DND-41 (cell line): ENCODE results near the gene MROH7.

ENCODE experiments used
- ATAC-seq: fragments of 200-7000 bp; cut with Tn5 transposase; 3 replicates; pipeline ENCODE4 v1.9.1; 2021; ENCODE audit warnings: low read depth; ENCODE audit not compliant: insufficient read depth
- DNase-seq: peaks from one replicate; pipeline ENCODE4 v3.0.0-alpha.2; 2020
- H2AFZ ChIP-seq: 2 replicates; pipeline ENCODE4 v1.6.0; 2012; ENCODE audit warnings: low read depth, low read length
- H3K27ac ChIP-seq: 2 replicates; pipeline ENCODE4 v1.5.1; 2012; ENCODE audit warnings: low read length, inconsistent platforms
- H3K27me3 ChIP-seq: fragments of 200-600 bp; sonication (generic); 2 replicates; pipeline ENCODE4 v1.6.0; 2012; ENCODE audit warnings: low read length, mild to moderate bottlenecking, inconsistent platforms; ENCODE audit not compliant: insufficient read depth, poor library complexity
- H3K36me3 ChIP-seq: 2 replicates; pipeline ENCODE4 v1.5.1; 2012; ENCODE audit warnings: low read length, inconsistent platforms; ENCODE audit not compliant: insufficient read depth
- H3K4me1 ChIP-seq: 2 replicates; pipeline ENCODE4 v1.5.1; 2012; ENCODE audit warnings: mild to moderate bottlenecking, low read length; ENCODE audit not compliant: insufficient read depth
- H3K4me2 ChIP-seq: 2 replicates; pipeline ENCODE4 v1.6.0; 2012; ENCODE audit warnings: mild to moderate bottlenecking, moderate library complexity, low read length, inconsistent platforms; ENCODE audit not compliant: insufficient read depth
- H3K4me3 ChIP-seq, 2 experiments: fragments of 200-600 bp in 1 of 2; shearing (Covaris generic) in 1 of 2; 2 replicates each; pipeline ENCODE4 v1.5.1; 2012 to 2016; ENCODE audit warnings: inconsistent platforms in 2 of 2, low read length in 2 of 2, mild to moderate bottlenecking in 2 of 2, low read depth in 1 of 2, moderate library complexity in 1 of 2
- H3K79me2 ChIP-seq: 2 replicates; pipeline ENCODE4 v1.6.0; 2012; ENCODE audit warnings: low read length, inconsistent platforms; ENCODE audit not compliant: insufficient read depth
- H3K9ac ChIP-seq: 2 replicates; pipeline ENCODE4 v1.6.0; 2012; ENCODE audit warnings: low read depth, mild to moderate bottlenecking, inconsistent platforms, low read length, moderate library complexity
- H3K9me3 ChIP-seq: 2 replicates; pipeline ENCODE4 v1.5.1; 2012; ENCODE audit warnings: low read length, moderate library complexity, mild to moderate bottlenecking, inconsistent platforms; ENCODE audit not compliant: insufficient read depth, severe bottlenecking
- H4K20me1 ChIP-seq: 2 replicates; pipeline ENCODE4 v1.6.0; 2012; ENCODE audit warnings: low read length; ENCODE audit not compliant: insufficient read depth
- CTCF ChIP-seq: IDR thresholded peaks from 2 replicates; pipeline ENCODE4 v1.5.1; 2012; ENCODE audit warnings: borderline replicate concordance, low read length, moderate library complexity, mild to moderate bottlenecking; ENCODE audit not compliant: poor library complexity, severe bottlenecking; ENCODE audit errors: extremely low read depth
- EZH2 ChIP-seq: IDR thresholded peaks from 3 replicates; pipeline ENCODE4 v1.6.1; 2012; ENCODE audit warnings: borderline replicate concordance, low read depth, mild to moderate bottlenecking, moderate library complexity, low read length, inconsistent platforms; ENCODE audit not compliant: severe bottlenecking

MROH7 gene

DNA sequence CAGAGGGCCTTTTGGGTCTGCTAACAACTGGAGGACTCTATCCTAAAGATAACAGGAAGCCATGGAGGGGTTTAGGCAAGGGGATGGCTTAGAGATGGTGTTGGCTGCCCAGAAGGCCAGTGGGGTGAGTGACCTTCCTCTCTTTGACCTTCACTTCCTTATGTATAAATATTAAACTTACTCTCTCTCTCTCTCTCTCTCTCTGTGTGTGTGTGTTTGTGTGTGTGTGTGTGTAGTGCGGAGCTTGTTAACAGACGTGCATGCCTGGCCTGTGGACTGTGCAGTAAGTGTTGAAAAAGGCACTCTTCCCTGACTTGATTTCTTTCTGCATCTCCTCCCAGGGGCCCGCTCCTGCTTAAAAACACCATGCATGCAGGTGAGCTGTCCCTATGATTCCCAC lies 10.0 kb downstream of the MROH7 start:
- H2AFZ ChIP-seq: no peak overlapping the region
- H3K9me3 ChIP-seq: no peaks in the 10 kb centered on the region
- no peak for DNase-seq
- ATAC-seq: no peak
- TF ChIP-seq EZH2: no peak
- TF ChIP-seq CTCF: no peak
- H3K36me3 ChIP-seq: no peaks in the 10 kb centered on the region
- no peaks in the 10 kb centered on the region for H3K79me2 ChIP-seq
- no peak overlapping the region for H3K4me2 ChIP-seq
- H3K9ac ChIP-seq: no peak overlapping the region
- H3K27me3 ChIP-seq: peaks cover 4% of the 10 kb centered on the region
- no peaks in the 10 kb centered on the region for H4K20me1 ChIP-seq
- H3K4me1 ChIP-seq: no peaks in the 10 kb centered on the region
- no peak overlapping the region for H3K4me3 ChIP-seq
- H3K27ac ChIP-seq: no peak overlapping the region

DNA sequence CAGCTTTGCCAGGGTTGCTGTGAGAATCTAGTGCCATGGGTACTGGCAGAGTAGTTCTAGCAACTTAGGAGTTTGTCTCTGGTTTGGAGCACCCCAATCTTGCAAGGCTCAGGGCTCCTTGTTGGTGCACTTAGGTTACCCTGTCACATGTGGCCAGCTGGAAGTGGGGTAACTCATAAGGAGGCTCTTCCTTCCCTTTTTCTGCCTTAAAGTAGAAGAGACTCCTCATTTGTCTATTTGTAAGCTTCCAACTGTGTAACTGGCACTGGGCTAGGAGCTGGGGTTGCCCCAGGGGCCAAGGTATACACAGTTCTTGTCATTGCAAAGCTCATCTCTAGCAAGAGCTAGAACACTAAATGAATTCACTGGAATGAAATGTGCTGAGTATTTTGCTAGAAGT lies 10.6 kb downstream of the MROH7 start:
- H3K9me3 ChIP-seq: no peaks in the 10 kb centered on the region
- H3K27me3 ChIP-seq: peaks cover 4% of the 10 kb centered on the region
- H3K4me3 ChIP-seq: no peak overlapping the region
- H3K9ac ChIP-seq: no peak overlapping the region
- H3K79me2 ChIP-seq: no peaks in the 10 kb centered on the region
- no peak for TF ChIP-seq EZH2
- TF ChIP-seq CTCF: no peak
- H4K20me1 ChIP-seq: no peaks in the 10 kb centered on the region
- DNase-seq: no peak
- no peaks in the 10 kb centered on the region for H3K36me3 ChIP-seq
- H3K4me1 ChIP-seq: no peaks in the 10 kb centered on the region
- H2AFZ ChIP-seq: no peak overlapping the region
- no peak for ATAC-seq
- no peak overlapping the region for H3K27ac ChIP-seq
- no peak overlapping the region for H3K4me2 ChIP-seq

GRCh38 chr1:54653036-54653435 lies 11.4 kb downstream of the MROH7 start:
- peaks cover 2% of the 10 kb centered on the region for H3K9me3 ChIP-seq
- peaks cover 4% of the 10 kb centered on the region for H3K27me3 ChIP-seq
- H3K36me3 ChIP-seq: no peaks in the 10 kb centered on the region
- no peak overlapping the region for H3K4me2 ChIP-seq
- no peaks in the 10 kb centered on the region for H4K20me1 ChIP-seq
- H3K9ac ChIP-seq: no peak overlapping the region
- H3K79me2 ChIP-seq: no peaks in the 10 kb centered on the region
- TF ChIP-seq EZH2 (no peak), CTCF (no peak)
- H2AFZ ChIP-seq: no peak overlapping the region
- no peaks in the 10 kb centered on the region for H3K4me1 ChIP-seq
- no peak overlapping the region for H3K4me3 ChIP-seq
- DNase-seq (no peak), ATAC-seq (no peak)
- H3K27ac ChIP-seq: no peak overlapping the region
